Esophagus squamous epithelium (tissue), 5 donors: ENCODE results near the gene CGB5. TPM values are rescaled to one million over a fixed set of nuclear protein-coding genes. Genes with fewer than 3 reads are reported as not detected.
"Not testable (repeated sequence)": the region's sequence is repeated elsewhere in the genome, so short reads cannot be mapped to it uniquely, and the experiment has no call there.

Experiments
- DNase-seq: peaks from one replicate; lab custom pipeline; 2025; lab: John Stamatoyannopoulos, UW
- H3K27ac ChIP-seq, 4 donors: fragments of 200-600 bp; sonication (generic); one replicate each; pipeline ENCODE4 v1.5.1; 2016 to 2019; ENCODE audit warnings: mild to moderate bottlenecking in 1 of 4
- H3K27me3 ChIP-seq, 4 donors: fragments of 200-600 bp; sonication (generic); 1 replicate in 3 of 4; 2 replicates in 1 of 4; pipeline versions ENCODE4 v1.5.1 to v1.6.0; 2017 to 2021; ENCODE audit warnings: antibody characterized with exemption in 1 of 4
- H3K36me3 ChIP-seq, 3 donors: fragments of 200-600 bp; sonication (generic); one replicate each; pipeline ENCODE4 v1.5.1; 2016 to 2019
- H3K4me1 ChIP-seq, 3 donors: fragments of 200-600 bp; sonication (generic); one replicate each; pipeline ENCODE4 v1.5.1; 2017 to 2019
- H3K4me3 ChIP-seq, 4 donors: fragments of 200-600 bp; sonication (generic); 1 replicate in 3 of 4; 2 replicates in 1 of 4; pipeline ENCODE4 v1.5.1; 2016 to 2019; ENCODE audit warnings: mild to moderate bottlenecking in 2 of 4, moderate library complexity in 1 of 4
- H3K9me3 ChIP-seq, 3 donors: fragments of 200-600 bp; sonication (generic); one replicate each; pipeline ENCODE4 v1.5.1; 2016 to 2019
- CTCF ChIP-seq, 6 experiments: fragments of 450-650 bp in 4 of 6; fragments of 200-600 bp in 2 of 6; sonication (generic) in 2 of 6; IDR thresholded peaks; one replicate each; pipeline ENCODE4 v1.5.1; 2016 to 2019; ENCODE audit warnings: antibody characterized with exemption in 6 of 6, mild to moderate bottlenecking in 4 of 6, moderate library complexity in 4 of 6
- POLR2A ChIP-seq, 4 donors: fragments of 450-650 bp; IDR thresholded peaks; one replicate each; pipeline ENCODE4 v1.6.1; 2017; ENCODE audit warnings: antibody characterized with exemption in 4 of 4, mild to moderate bottlenecking in 4 of 4, moderate library complexity in 3 of 4
- WGBS, 2 donors: methylation state at CpG; one replicate each; pipeline ENCODE4 v1.1.5; 2018; 5-methylcytosine and 5-hydroxymethylcytosine counted together
- intact Hi-C: fragments of 100-400 bp; cut with DNase I; formaldehyde crosslinking; loops from one replicate; pipeline ENCODE4 v1.15.0; 2022
- total RNA-seq, 4 donors: library from RNA; depleted of rRNA; stranded (reverse); fragments of >200 nt; gene quantifications; one replicate each; pipeline ENCODE4 v1.1.0, GENCODE V29; 2016
- donor health status: DM: yes; HTN: yes; CAD: no.

CGB5 gene
- total RNA-seq, 4 donors from 2014 or later = 2.4 TPM; not detected in 3

GRCh38 chr19:49056101-49056901, 12.7 kb downstream of the CGB5 start:
- 0% methylated on average over 7 of the region's 63 CpGs; no CpG with 5 or more reads in 1 of the 2 donors for WGBS, 2 donors
- TF ChIP-seq CTCF (IDR thresholded peaks at IDR 0.05) (peak in 5 of 6 experiments; percentile 17 to 49 (median 27)), POLR2A (IDR thresholded peaks at IDR 0.05) (no peak)
- peak overlapping the region; percentile 39 to 78 (median 54) for H3K4me3 ChIP-seq
- peak overlapping the region in 1 of 4 donors; percentile 31 for H3K27ac ChIP-seq
- peaks cover 0 to 46% (median 2%) of the 10 kb centered on the region in 4 donors for H3K27me3 ChIP-seq
- H3K9me3 ChIP-seq = no peaks in the 10 kb centered on the region
- no peaks in the 10 kb centered on the region for H3K36me3 ChIP-seq
- intact Hi-C loops = no loop called here
- no peak for DNase-seq
- H3K4me1 ChIP-seq = peaks cover 16 to 31% (median 19%) of the 10 kb centered on the region in 3 donors

- H3K4me3 ChIP-seq = peak overlapping the region; percentile 39 to 78 (median 54)
- intact Hi-C loops, H3K36me3 ChIP-seq, DNase-seq, H3K27ac ChIP-seq, H3K9me3 ChIP-seq: not testable (repeated sequence)
- peaks cover 0 to 54% (median 2%) of the 10 kb centered on the region in 4 donors for H3K27me3 ChIP-seq
- peaks cover 16 to 31% (median 19%) of the 10 kb centered on the region in 3 donors for H3K4me1 ChIP-seq
- WGBS, 2 donors = 1 to 5% methylated on average over 5 to 9 of the region's 34 CpGs
These were observed 13.4 kb downstream of the CGB5 start for GRCh38 chr19:49056902-49057596.

DNA sequence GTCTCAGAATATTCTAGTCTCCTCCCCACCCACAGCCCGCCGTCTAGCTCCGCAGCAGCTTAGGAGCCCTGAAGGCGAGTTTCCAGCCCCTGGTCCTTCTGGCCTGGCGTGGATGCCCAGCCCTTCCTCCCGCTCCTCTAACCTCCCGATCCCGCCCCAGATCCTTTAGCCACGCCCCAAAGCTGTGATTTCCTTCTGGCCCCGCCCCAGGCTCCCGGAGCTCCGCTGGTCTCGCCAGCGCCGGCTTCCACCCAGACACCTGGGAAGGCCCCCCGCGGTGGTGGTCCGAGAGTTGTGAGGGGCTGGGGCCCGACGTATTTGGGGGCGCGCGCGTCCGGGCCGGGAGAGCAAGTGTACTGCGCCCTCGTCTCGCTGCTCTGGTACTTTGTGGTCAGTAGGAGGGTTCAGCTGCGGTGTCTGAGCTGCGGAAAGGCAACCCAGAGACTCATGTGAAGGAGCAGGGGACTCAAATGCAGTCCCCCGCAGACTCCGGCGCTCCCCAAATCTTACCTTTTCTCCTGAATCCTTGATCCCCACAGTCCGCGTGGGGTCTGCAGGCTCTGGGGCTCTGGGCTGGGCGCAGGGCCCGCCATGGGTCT, 14.1 kb downstream of the CGB5 start, which contains the start of gene CGB7:
Gene CGB7 (minus strand): TSS at position 114 of the 599 bp plus-strand sequence. CDS start 2,374 bp downstream, outside the sequence.
- no peaks in the 10 kb centered on the region for H3K36me3 ChIP-seq
- intact Hi-C loops = no loop called here
- peaks cover 16 to 31% (median 19%) of the 10 kb centered on the region in 3 donors for H3K4me1 ChIP-seq
- WGBS, 2 donors = 0 to 6% methylated on average over 13 to 21 of the region's 38 CpGs
- DNase-seq = no peak
- H3K27ac ChIP-seq = no peak within 1 kb of the TSS
- peaks cover 0 to 61% (median 2%) of the 10 kb centered on the region in 4 donors for H3K27me3 ChIP-seq
- TF ChIP-seq CTCF (IDR thresholded peaks at IDR 0.05) (no peak), POLR2A (IDR thresholded peaks at IDR 0.05) (no peak)
- H3K4me3 ChIP-seq = peak within 1 kb of the TSS; percentile 39 to 78 (median 54)
- no peaks in the 10 kb centered on the region for H3K9me3 ChIP-seq

GRCh38 chr19:49058562-49058961, 14.9 kb downstream of the CGB5 start:
- DNase-seq = no peak
- Histone ChIP-seq H3K9me3 (no peaks in the 10 kb centered on the region), H3K27me3 (peaks cover 0 to 69% (median 2%) of the 10 kb centered on the region in 4 donors), H3K36me3 (no peaks in the 10 kb centered on the region), H3K27ac (no peak overlapping the region), H3K4me3 (no peak overlapping the region), H3K4me1 (peaks cover 16 to 38% (median 19%) of the 10 kb centered on the region in 3 donors)
- intact Hi-C loops = no loop called here
- 11 to 27% methylated on average over 2 of the region's 10 CpGs for WGBS, 2 donors
- TF ChIP-seq CTCF (IDR thresholded peaks at IDR 0.05) (no peak), POLR2A (IDR thresholded peaks at IDR 0.05) (no peak)

DNA sequence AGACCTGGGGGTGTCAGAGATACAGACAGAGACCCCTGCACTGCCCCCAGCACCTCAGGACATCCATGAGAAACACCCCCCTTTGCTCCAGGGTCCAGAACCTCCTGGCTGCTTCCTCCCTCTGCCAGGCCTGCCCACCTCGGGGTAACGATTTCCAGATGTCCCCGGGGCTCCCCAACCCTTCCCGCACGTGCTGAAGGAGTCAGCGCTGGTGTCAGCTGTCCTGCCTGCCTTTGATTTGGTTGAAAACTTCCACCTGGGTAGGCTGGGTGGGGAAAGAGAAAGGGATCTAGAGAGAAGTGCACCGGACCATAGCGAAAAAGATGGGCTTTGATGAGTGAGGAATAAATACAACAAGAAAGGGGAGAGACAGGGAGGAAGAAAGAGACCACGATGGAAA, 15.4 kb downstream of the CGB5 start:
- intact Hi-C loops = no loop called here
- H3K27me3 ChIP-seq = peaks cover 0 to 74% (median 2%) of the 10 kb centered on the region in 4 donors
- H3K4me3 ChIP-seq = no peak overlapping the region
- DNase-seq = no peak
- TF ChIP-seq POLR2A (IDR thresholded peaks at IDR 0.05) = no peak
- TF ChIP-seq CTCF (IDR thresholded peaks at IDR 0.05) = no peak
- 52 to 56% methylated on average over 4 to 7 of the region's 9 CpGs for WGBS, 2 donors
- no peak overlapping the region for H3K27ac ChIP-seq
- no peaks in the 10 kb centered on the region for H3K9me3 ChIP-seq
- no peaks in the 10 kb centered on the region for H3K36me3 ChIP-seq
- peaks cover 16 to 42% (median 19%) of the 10 kb centered on the region in 3 donors for H3K4me1 ChIP-seq
